Measurements from ENCODE around the gene SLIRP. TPM values are rescaled to one million over a fixed set of nuclear protein-coding genes. Genes with fewer than 3 reads are reported as not detected.

SLIRP gene
- total and polyA plus RNA-seq, 12 donors: 70.6 to 744 (median 127) TPM

DNA sequence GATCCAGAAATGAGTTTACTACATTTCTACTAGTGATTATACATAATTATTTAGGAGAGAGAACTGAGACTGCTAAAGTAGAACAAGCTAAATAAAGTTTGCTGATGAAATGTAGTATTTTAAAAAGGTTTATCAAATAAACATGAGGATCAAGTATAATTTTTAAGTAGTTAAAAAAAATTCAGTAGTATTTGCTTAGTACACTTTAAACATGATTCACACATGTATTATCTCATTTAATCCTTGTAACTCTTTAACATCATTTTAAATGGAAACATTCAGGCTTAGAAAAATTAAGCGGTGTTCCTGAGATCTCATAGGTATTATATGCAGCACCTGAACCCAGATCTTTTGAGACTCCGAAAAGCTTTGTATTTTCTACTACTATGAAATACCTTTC, 44.4 kb downstream of the SLIRP start:
- intact Hi-C loops (cut with DNase I): no loop called here
- Histone ChIP-seq H3K36me3 (replicated peaks in 1 of 2) (peaks cover 0 to 54% of the 10 kb centered on the region in 2 donors), H3K9me3 (replicated peaks in 1 of 3) (no peaks in the 10 kb centered on the region), H3K27me3 (no peaks in the 10 kb centered on the region), H3K4me3 (no peak overlapping the region), H3K4me1 (replicated peaks in 1 of 2) (peaks cover 11 to 15% of the 10 kb centered on the region in 2 donors), H3K27ac (no peak overlapping the region)
- no peak for DNase-seq
- WGBS, 4 donors: 92 to 99% (median 96%) methylated on average over 2 of the region's 2 CpGs
- no peak for TF ChIP-seq POLR2A (IDR thresholded peaks at IDR 0.05)
- TF ChIP-seq, protein P1, sequence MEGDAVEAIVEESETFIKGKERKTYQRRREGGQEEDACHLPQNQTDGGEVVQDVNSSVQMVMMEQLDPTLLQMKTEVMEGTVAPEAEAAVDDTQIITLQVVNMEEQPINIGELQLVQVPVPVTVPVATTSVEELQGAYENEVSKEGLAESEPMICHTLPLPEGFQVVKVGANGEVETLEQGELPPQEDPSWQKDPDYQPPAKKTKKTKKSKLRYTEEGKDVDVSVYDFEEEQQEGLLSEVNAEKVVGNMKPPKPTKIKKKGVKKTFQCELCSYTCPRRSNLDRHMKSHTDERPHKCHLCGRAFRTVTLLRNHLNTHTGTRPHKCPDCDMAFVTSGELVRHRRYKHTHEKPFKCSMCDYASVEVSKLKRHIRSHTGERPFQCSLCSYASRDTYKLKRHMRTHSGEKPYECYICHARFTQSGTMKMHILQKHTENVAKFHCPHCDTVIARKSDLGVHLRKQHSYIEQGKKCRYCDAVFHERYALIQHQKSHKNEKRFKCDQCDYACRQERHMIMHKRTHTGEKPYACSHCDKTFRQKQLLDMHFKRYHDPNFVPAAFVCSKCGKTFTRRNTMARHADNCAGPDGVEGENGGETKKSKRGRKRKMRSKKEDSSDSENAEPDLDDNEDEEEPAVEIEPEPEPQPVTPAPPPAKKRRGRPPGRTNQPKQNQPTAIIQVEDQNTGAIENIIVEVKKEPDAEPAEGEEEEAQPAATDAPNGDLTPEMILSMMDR (IDR thresholded peaks at IDR 0.05): no peak

DNA sequence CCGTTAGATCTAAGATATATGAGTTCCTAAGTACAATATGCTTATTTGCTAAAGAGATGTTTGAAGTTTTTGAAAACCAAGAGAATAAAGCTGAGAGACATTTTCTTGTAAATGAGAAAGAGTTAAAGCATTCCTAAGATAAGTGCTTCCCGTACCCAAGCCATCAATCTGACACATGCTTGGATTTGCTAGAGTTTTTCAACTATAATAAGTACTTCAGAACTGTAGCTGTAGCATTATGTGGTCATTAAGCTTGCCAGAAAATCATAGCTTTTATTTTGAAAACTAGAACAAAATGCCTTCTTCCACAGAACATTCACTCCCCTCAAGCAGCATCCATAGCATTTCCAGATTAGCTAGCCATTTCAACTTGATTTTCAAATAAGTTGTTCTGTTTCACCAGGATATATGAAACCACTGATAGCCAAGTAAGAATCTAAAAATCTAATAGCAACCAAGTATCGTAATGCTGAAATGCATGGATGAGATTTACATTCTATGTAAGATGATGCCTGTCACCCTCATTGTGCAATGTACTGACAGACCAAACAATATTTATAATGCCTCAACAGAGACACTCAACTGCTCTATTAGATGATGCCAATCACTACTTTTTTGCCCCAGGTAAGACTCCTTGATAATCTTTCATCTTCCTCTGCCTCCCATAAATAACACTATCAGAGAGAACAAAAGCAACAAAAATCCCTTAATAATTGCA, 45.1 kb downstream of the SLIRP start:
- Histone ChIP-seq H3K36me3 (replicated peaks in 1 of 2) (peaks cover 0 to 50% of the 10 kb centered on the region in 2 donors), H3K4me1 (replicated peaks in 1 of 2) (peaks cover 11 to 22% of the 10 kb centered on the region in 2 donors), H3K4me3 (no peak overlapping the region), H3K27me3 (no peaks in the 10 kb centered on the region), H3K27ac (no peak overlapping the region), H3K9me3 (replicated peaks in 1 of 3) (no peaks in the 10 kb centered on the region)
- 42 to 75% (median 55%) methylated on average over 3 of the region's 3 CpGs for WGBS, 4 donors
- TF ChIP-seq, protein P1 (IDR thresholded peaks at IDR 0.05): no peak
- no peak for TF ChIP-seq POLR2A (IDR thresholded peaks at IDR 0.05)
- intact Hi-C loops (cut with DNase I): no loop called here
- DNase-seq: no peak

DNA sequence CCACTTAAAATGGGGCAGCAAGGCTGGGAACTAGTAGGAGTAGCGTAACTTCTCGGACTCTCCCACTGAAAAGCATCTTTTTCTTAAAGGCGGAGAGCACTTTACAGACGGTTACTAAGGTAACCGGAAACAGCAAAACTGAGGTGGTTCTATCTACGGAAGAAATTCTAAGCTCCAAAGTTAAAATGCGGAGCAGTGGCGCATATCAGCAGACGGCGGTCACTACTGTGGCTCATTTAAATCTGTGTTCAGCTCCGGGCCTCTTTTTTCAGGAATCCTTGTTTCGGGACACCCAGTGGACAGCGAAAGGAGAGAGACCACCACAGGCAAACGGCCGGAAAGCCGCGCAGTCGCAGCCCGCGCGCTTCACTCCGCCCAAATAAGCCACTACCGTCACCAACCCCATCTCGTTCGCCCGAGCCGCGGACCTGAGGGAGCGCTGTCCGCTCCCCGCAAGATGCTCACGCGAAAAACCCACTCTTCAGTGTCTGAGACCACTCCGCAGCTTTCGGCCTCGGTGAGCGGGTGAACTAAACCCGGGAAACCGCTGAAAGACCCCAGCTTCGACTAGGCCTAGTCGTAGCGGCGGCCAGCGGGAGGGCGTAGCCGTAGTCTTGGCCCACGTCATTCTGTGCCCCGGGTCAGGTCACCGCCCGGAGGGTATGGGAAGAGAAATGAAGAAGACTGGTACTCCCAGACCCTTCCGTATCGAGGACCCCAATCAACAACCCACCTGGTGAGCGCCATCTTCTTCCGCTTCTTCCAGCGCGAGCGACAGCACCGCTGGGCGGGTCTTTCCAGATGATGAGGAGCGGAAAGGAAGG, 52.7 kb downstream of the SLIRP start, which contains the start of gene SNW1:
SNW1 (minus strand) TSS at position 776 of the 824 bp plus-strand sequence; CDS start at position 747, 29 bp downstream.
- 0 to 2% (median 0%) methylated on average over 20 to 60 of the region's 60 CpGs for WGBS, 4 donors
- Histone ChIP-seq H3K27ac (peak within 1 kb of the TSS; percentile 75 to 95 (median 92)), H3K4me3 (peak within 1 kb of the TSS; percentile 75 to 97 (median 96)), H3K27me3 (no peaks in the 10 kb centered on the region), H3K4me1 (replicated peaks in 1 of 2) (peaks cover 8 to 39% of the 10 kb centered on the region in 2 donors), H3K9me3 (replicated peaks in 1 of 3) (no peaks in the 10 kb centered on the region), H3K36me3 (replicated peaks in 1 of 2) (no peaks in the 10 kb centered on the region)
- intact Hi-C loops (cut with DNase I): no loop called here
- DNase-seq: peak; percentile 91 to 97 (median 95)
- TF ChIP-seq, protein P1 (IDR thresholded peaks at IDR 0.05): peak in 1 of 6 experiments; percentile 18
- TF ChIP-seq POLR2A (IDR thresholded peaks at IDR 0.05): peak; percentile 63 to 82

All from adrenal gland (tissue), 12 donors.